ENCODE data around the gene CTSD. TPM values are rescaled to one million over a fixed set of nuclear protein-coding genes. Genes with fewer than 3 reads are reported as not detected.

The CTSD gene
- total RNA-seq, 2 donors from 2014 or later = 427 to 1,049 TPM

- no peak overlapping the region for H3K4me3 ChIP-seq
- no peaks in the 10 kb centered on the region for H3K27me3 ChIP-seq (replicated peaks; ENCODE audit: insufficient read depth)
- H3K27ac ChIP-seq = no peak overlapping the region
- H3K36me3 ChIP-seq = no peaks in the 10 kb centered on the region
- no peak for DNase-seq (ENCODE audit: low spot score)
- no peaks in the 10 kb centered on the region for H3K4me1 ChIP-seq (ENCODE audit: control insufficient read depth in 1 of 2, low read depth in 2 of 2)
- TF ChIP-seq CTCF (IDR thresholded peaks at IDR 0.05) = no peak
- no peaks in the 10 kb centered on the region for H3K9me3 ChIP-seq
- no peak for ATAC-seq (ENCODE audit: insufficient number of reproducible peaks, low FRiP score, low read depth)
These were observed 34.6 kb downstream of the CTSD start for GRCh38 chr11:1728931-1729691.

DNA sequence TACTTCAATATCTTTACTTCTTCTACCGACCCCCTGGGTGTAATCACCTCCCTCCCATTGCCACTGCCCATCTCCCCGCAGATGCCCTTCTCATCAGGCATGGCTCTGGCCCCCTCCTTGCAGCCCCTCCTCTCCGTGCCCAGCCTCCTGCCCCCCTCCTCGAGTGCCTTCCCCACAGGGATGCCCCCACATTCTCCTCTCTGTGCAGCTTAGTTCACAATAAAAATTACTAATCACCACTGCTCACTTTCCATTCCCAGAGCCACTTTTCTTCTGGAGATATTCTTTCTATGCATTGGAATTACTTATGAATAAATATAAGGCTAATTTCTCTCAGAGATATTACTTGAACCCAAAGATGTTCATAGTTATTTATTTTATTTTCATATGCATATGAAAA is 35.4 kb downstream of the CTSD start:
- H3K4me1 ChIP-seq (ENCODE audit: control insufficient read depth in 1 of 2, low read depth in 2 of 2) = no peaks in the 10 kb centered on the region
- DNase-seq (ENCODE audit: low spot score) = no peak
- TF ChIP-seq CTCF (IDR thresholded peaks at IDR 0.05) = no peak

GRCh38 chr11:1727861-1728260 is 35.9 kb downstream of the CTSD start:
- Histone ChIP-seq H3K36me3 (no peaks in the 10 kb centered on the region), H3K27ac (no peak overlapping the region), H3K4me1 (ENCODE audit: control insufficient read depth in 1 of 2, low read depth in 2 of 2) (no peaks in the 10 kb centered on the region), H3K9me3 (no peaks in the 10 kb centered on the region), H3K27me3 (replicated peaks; ENCODE audit: insufficient read depth) (no peaks in the 10 kb centered on the region), H3K4me3 (no peak overlapping the region)
- ATAC-seq (ENCODE audit: insufficient number of reproducible peaks, low FRiP score, low read depth) = no peak
- no peak for TF ChIP-seq CTCF (IDR thresholded peaks at IDR 0.05)
- no peak for DNase-seq (ENCODE audit: low spot score)

More for the DNA sequence above, 35.4 kb downstream of the CTSD start:
- no peak overlapping the region for H3K27ac ChIP-seq
- H3K4me3 ChIP-seq = no peak overlapping the region
- no peaks in the 10 kb centered on the region for H3K36me3 ChIP-seq
- no peak for ATAC-seq (ENCODE audit: insufficient number of reproducible peaks, low FRiP score, low read depth)
- H3K9me3 ChIP-seq = no peaks in the 10 kb centered on the region
- no peaks in the 10 kb centered on the region for H3K27me3 ChIP-seq (replicated peaks; ENCODE audit: insufficient read depth)

GRCh38 chr11:1727096-1727690 is 36.5 kb downstream of the CTSD start:
- TF ChIP-seq CTCF (IDR thresholded peaks at IDR 0.05) = no peak
- H3K4me1 ChIP-seq (ENCODE audit: control insufficient read depth in 1 of 2, low read depth in 2 of 2) = no peaks in the 10 kb centered on the region
- no peaks in the 10 kb centered on the region for H3K27me3 ChIP-seq (replicated peaks; ENCODE audit: insufficient read depth)
- H3K4me3 ChIP-seq = no peak overlapping the region
- H3K9me3 ChIP-seq = no peaks in the 10 kb centered on the region
- H3K36me3 ChIP-seq = no peaks in the 10 kb centered on the region
- H3K27ac ChIP-seq = no peak overlapping the region
- no peak for ATAC-seq (ENCODE audit: insufficient number of reproducible peaks, low FRiP score, low read depth)
- no peak for DNase-seq (ENCODE audit: low spot score)

DNA sequence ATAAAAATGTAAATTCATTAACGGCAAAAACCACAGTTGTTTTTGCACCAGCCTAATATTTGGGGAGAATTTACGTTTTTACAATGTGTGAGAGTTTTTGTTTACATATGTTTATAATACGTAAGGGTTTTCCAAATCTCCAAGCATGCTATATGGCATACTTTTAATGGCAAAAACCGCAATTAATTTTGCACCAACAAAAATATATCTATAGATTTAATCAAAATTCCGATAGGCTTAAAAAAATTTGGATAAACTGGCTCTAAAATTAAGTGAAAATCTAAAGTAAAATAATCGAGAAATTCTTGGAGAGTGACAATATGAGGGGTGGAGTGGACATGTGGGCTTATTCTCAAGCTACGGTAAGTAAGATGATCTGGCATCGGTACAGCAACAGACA is 43.9 kb downstream of the CTSD start:
- Histone ChIP-seq H3K27me3 (replicated peaks; ENCODE audit: insufficient read depth) (no peaks in the 10 kb centered on the region), H3K36me3 (no peaks in the 10 kb centered on the region), H3K4me3 (no peak overlapping the region), H3K4me1 (ENCODE audit: control insufficient read depth in 1 of 2, low read depth in 2 of 2) (peaks cover 0 to 19% of the 10 kb centered on the region in 2 donors), H3K27ac (no peak overlapping the region), H3K9me3 (no peaks in the 10 kb centered on the region)
- DNase-seq (ENCODE audit: low spot score) (no peak), ATAC-seq (ENCODE audit: insufficient number of reproducible peaks, low FRiP score, low read depth) (no peak)
- TF ChIP-seq CTCF (IDR thresholded peaks at IDR 0.05) = no peak
